K562 (cell line): ENCODE results near the gene C17orf50. TPM values are rescaled to one million over a fixed set of nuclear protein-coding genes. Genes with fewer than 3 reads are reported as not detected.
A peak's percentile ranks its signal among the peaks of the same experiment; 100 is the strongest.

Experiments used
- ATAC-seq: fragments of 200-7000 bp; cut with Tn5 transposase; 3 replicates; pipeline ENCODE4 v1.9.1; 2020; ENCODE audit warnings: moderate library complexity
- BruUV-seq: library from RNA; stranded (reverse); fragments of 400-500 nt; replicated peaks from 2 replicates; lab custom pipeline; 2021; lab: Mats Ljungman, UMichigan
- CTCF ChIA-PET: fragments of 300-600 bp; formaldehyde crosslinking; extraction: SDS; loops from one replicate; lab custom pipeline; 2021; ENCODE audit warnings: low intra/inter-chr PET ratio; lab: Yijun Ruan, JAX
- POLR2A ChIA-PET: fragments of 300-600, 350-650 bp; sonication (Branson Sonifier 250); formaldehyde crosslinking; extraction: SDS; loops from one replicate; lab custom pipeline; 2021; ENCODE audit warnings: antibody characterized with exemption, inconsistent platforms; lab: Yijun Ruan, JAX
- DNase-seq, 4 experiments: peaks; one replicate each; pipeline versions ENCODE4 v3.0.0 to v3.0.0-alpha.2; 2011 to 2018; ENCODE audit warnings: low spot score in 3 of 4, mixed read lengths in 3 of 4; ENCODE audit errors: extremely low read depth in 1 of 4
- FAIRE-seq: peaks from 2 replicates; lab custom pipeline; 2011; peaks lifted over from hg19 to GRCh38; lab: Jason Lieb, UNC
- H2AFZ ChIP-seq: 2 replicates; pipeline ENCODE4 v1.6.0; 2011; ENCODE audit warnings: low read depth, low read length, control low read depth, inconsistent platforms
- H3K27ac ChIP-seq: fragments of 200-600 bp; 3 replicates; pipeline ENCODE4 v1.8.0; 2011; ENCODE audit warnings: low read depth, mild to moderate bottlenecking, control low read depth, inconsistent platforms, low read length, moderate library complexity, mixed read lengths; ENCODE audit errors: extremely low read depth
- H3K27me3 ChIP-seq, 2 experiments: fragments of 300-600 bp in 1 of 2; 2 replicates in 1 of 2; 3 replicates in 1 of 2; pipeline versions ENCODE4 v1.6.0 to v1.8.0; 2011; ENCODE audit warnings: inconsistent platforms in 2 of 2, low read length in 2 of 2, mild to moderate bottlenecking in 1 of 2, mixed read lengths in 1 of 2, moderate library complexity in 1 of 2; ENCODE audit not compliant: control insufficient read depth in 2 of 2, insufficient read depth in 2 of 2
- H3K36me3 ChIP-seq: fragments of 300-600 bp; 3 replicates; pipeline ENCODE4 v1.8.0; 2011; ENCODE audit warnings: mild to moderate bottlenecking, low read length, inconsistent platforms; ENCODE audit not compliant: control insufficient read depth, insufficient read depth
- H3K4me1 ChIP-seq, 2 experiments: fragments of 200-600 bp in 1 of 2; replicated peaks in 1 of 2; 2 replicates in 1 of 2; 3 replicates in 1 of 2; pipeline versions ENCODE4 v1.5.1 to v1.8.0; 2011; ENCODE audit warnings: inconsistent platforms in 2 of 2, low read length in 2 of 2, mild to moderate bottlenecking in 1 of 2, mixed read lengths in 1 of 2, moderate library complexity in 1 of 2; ENCODE audit not compliant: control insufficient read depth in 2 of 2, insufficient read depth in 2 of 2
- H3K4me2 ChIP-seq: 2 replicates; pipeline ENCODE4 v1.6.1; 2011; ENCODE audit warnings: low read length, control low read depth, inconsistent platforms, mixed read lengths; ENCODE audit not compliant: insufficient read depth
- H3K4me3 ChIP-seq: fragments of 200-600 bp; sonication (generic), shearing (Covaris generic); 2 replicates; pipeline ENCODE4 v1.5.1; 2016; ENCODE audit warnings: control low read depth, inconsistent platforms
- H3K79me2 ChIP-seq: fragments of 200-600 bp; 3 replicates; pipeline ENCODE4 v1.8.0; 2011; ENCODE audit warnings: low read length, inconsistent platforms; ENCODE audit not compliant: control insufficient read depth, insufficient read depth
- H3K9ac ChIP-seq, 2 experiments: 2 replicates each; pipeline versions ENCODE4 v1.6.0 to v1.6.1; 2011; ENCODE audit warnings: low read depth in 2 of 2, low read length in 2 of 2, control low read depth in 1 of 2, inconsistent platforms in 1 of 2, mild to moderate bottlenecking in 1 of 2, mixed read lengths in 1 of 2; ENCODE audit not compliant: insufficient read depth in 1 of 2
- H3K9me1 ChIP-seq: one replicate; pipeline ENCODE4 v1.6.0; 2011; ENCODE audit warnings: inconsistent platforms, mild to moderate bottlenecking, low read length, moderate library complexity; ENCODE audit not compliant: control insufficient read depth, insufficient read depth
- H3K9me3 ChIP-seq: replicated peaks from 2 replicates; pipeline ENCODE4 v1.5.1; 2011; ENCODE audit warnings: low read depth, low read length, inconsistent platforms; ENCODE audit not compliant: control insufficient read depth, insufficient read depth
- H4K20me1 ChIP-seq: replicated peaks from 2 replicates; pipeline ENCODE4 v1.6.1; 2011; ENCODE audit warnings: low read length, inconsistent platforms, mixed read lengths; ENCODE audit not compliant: control insufficient read depth, insufficient read depth
- BCOR ChIP-seq: fragments of 450-650 bp; IDR thresholded peaks from 2 replicates; pipeline ENCODE4 v1.6.1; 2016
- CUX1 ChIP-seq: fragments of 200-800 bp; sonication (Bioruptor generic); IDR thresholded peaks from 2 replicates; pipeline ENCODE4 v1.6.1; 2016; ENCODE audit warnings: missing genetic modification characterization, missing compliant biosample characterization
- KDM1A ChIP-seq, 2 experiments: fragments of 450-650 bp; IDR thresholded peaks; 2 replicates each; pipeline ENCODE4 v1.6.1; 2016; ENCODE audit warnings: mild to moderate bottlenecking in 2 of 2
- KLF13 ChIP-seq: fragments of 450-650 bp; IDR thresholded peaks from 2 replicates; pipeline ENCODE4 v1.6.1; 2016; ENCODE audit warnings: missing genetic modification characterization, low read depth, mild to moderate bottlenecking, missing compliant biosample characterization, moderate library complexity, borderline replicate concordance
- MAX ChIP-seq: sonication (generic); formaldehyde crosslinking; IDR thresholded peaks from 2 replicates; pipeline ENCODE4 v1.9.0; 2022; ENCODE audit warnings: mild to moderate bottlenecking, missing genetic modification reagents
- RBM25 ChIP-seq: fragments of 200-400 bp; formaldehyde crosslinking; IDR thresholded peaks from 2 replicates; pipeline ENCODE4 v1.6.1; 2018; ENCODE audit warnings: low read length, low read depth, moderate library complexity; ENCODE audit not compliant: severe bottlenecking
- ZBTB1 ChIP-seq: sonication (generic); formaldehyde crosslinking; IDR thresholded peaks from 2 replicates; pipeline ENCODE4 v1.8.1; 2023; ENCODE audit warnings: missing genetic modification reagents, low read depth, mild to moderate bottlenecking, borderline replicate concordance
- ZNF75A ChIP-seq: fragments of 450-650 bp; formaldehyde crosslinking; IDR thresholded peaks from 2 replicates; pipeline ENCODE4 v1.4.0; 2020; ENCODE audit warnings: mild to moderate bottlenecking
- WGBS: fragments of 100-300 bp; shearing (Covaris generic); methylation state at CpG from one replicate; pipeline ENCODE4 v1.1.6; 2016; ENCODE audit warnings: low coverage, mixed read lengths; ENCODE audit not compliant: insufficient coverage; ENCODE audit errors: missing lambda C conversion rate; 5-methylcytosine and 5-hydroxymethylcytosine counted together
- in situ Hi-C: fragments of 300-500 bp; cut with MboI; formaldehyde crosslinking; loops from 4 replicates; pipeline ENCODE4 v1.15.0; 2018; ENCODE audit warnings: inconsistent platforms, mixed read lengths
- intact Hi-C: fragments of 100-400 bp; cut with micrococcal nuclease; formaldehyde crosslinking; loops from 2 replicates; pipeline ENCODE4 v1.14.2; 2022
- polyA plus RNA-seq, 8 experiments: library from polyadenylated mRNA; depleted of rRNA in 4 of 8; stranded (reverse) in 5 of 8; unstranded in 3 of 8; fragments of >200 nt; fragmentation: Nextera tagmentation in 2 of 8; fragmentation: Illumina TruSeq in 1 of 8; extraction: Ambion mirVana in 2 of 8; extraction: Trizol in 1 of 8; gene quantifications; 2 replicates each; pipeline versions ENCODE4 v1.2.1 to v1.2.3, GENCODE V29; 2011 to 2014; ENCODE audit warnings: inconsistent platforms in 1 of 8, missing spikeins in 1 of 8
- total RNA-seq, 7 experiments: library from RNA; depleted of rRNA in 6 of 7; stranded (reverse); fragments of >200 nt in 6 of 7; fragmentation: Illumina TruSeq in 2 of 7; extraction: Trizol in 2 of 7; gene quantifications; 2 replicates each; pipeline versions ENCODE4 v1.2.1 to v1.2.3, GENCODE V29; 2011 to 2021; ENCODE audit warnings: low replicate concordance in 1 of 7

Gene C17orf50
- total and polyA plus RNA-seq, 9 of the 15 experiments (the other 6 are each of a cell fraction or from before 2014, with no cell fraction given), result not detected

GRCh38 chr17:35752945-35753764 is 7.5 kb upstream of the C17orf50 start, which contains the start of gene GAS2L2:
Gene GAS2L2, minus strand, starts transcription at chr17:35753239. Its CDS starts 389 bp downstream, at chr17:35752850.
- in situ Hi-C loops, result loop anchor here (10.0 kb wide), 1 partner anchor 588 kb away; no protein-coding TSS in a partner anchor
- H3K4me1 ChIP-seq, result peaks cover 11 to 21% of the 10 kb centered on the region in 2 experiments; a peak in 4 of 5 replicates
- no peaks in the 10 kb centered on the region for H3K36me3 ChIP-seq
- no peaks in the 10 kb centered on the region for H3K79me2 ChIP-seq
- ChIA-PET POLR2A (no interaction called here), CTCF (no interaction called here)
- no peak for TF ChIP-seq ZBTB1 (CRISPR knock-in tag)
- peak; percentile 59; the same call in 1 of the 2 replicates for TF ChIP-seq BCOR
- TF ChIP-seq KLF13 (tag), result no peak
- TF ChIP-seq ZNF75A (CRISPR knock-in tag), result no peak
- no peak for TF ChIP-seq CUX1
- 0 out of 4 replicates have a peak, but pooled peaks of 1 of the 2 experiments have one; percentile 19 for TF ChIP-seq KDM1A (IDR thresholded peaks at IDR 0.05)
- TF ChIP-seq RBM25, result peak; percentile 62
- TF ChIP-seq MAX (CRISPR knock-in tag), result no peak
- no peak within 1 kb of the TSS for H3K4me2 ChIP-seq
- no peak for DNase-seq
- peaks cover 7 to 44% of the 10 kb centered on the region in 2 experiments; a peak in 3 of 5 replicates for H3K27me3 ChIP-seq
- FAIRE-seq, result no peak
- no TSS peak for BruUV-seq
- H2AFZ ChIP-seq, result no peak within 1 kb of the TSS
- WGBS, result 10% methylated on average over 7 of the region's 9 CpGs
- H3K9ac ChIP-seq, result peak within 1 kb of the TSS in 1 of 2 experiments; percentile 10; a peak in 1 of 4 replicates
- no peaks in the 10 kb centered on the region for H3K9me1 ChIP-seq
- H3K9me3 ChIP-seq, result no peaks in the 10 kb centered on the region
- intact Hi-C loops, result no loop called here
- no peaks in the 10 kb centered on the region for H4K20me1 ChIP-seq
- no peak within 1 kb of the TSS for H3K27ac ChIP-seq
- ATAC-seq, result peak; percentile 26; the same call in 2 of the 3 replicates
- no peak within 1 kb of the TSS for H3K4me3 ChIP-seq
